ENCODE results near the gene PPM1J. TPM values are rescaled to one million over a fixed set of nuclear protein-coding genes. Genes with fewer than 3 reads are reported as not detected.

Gene PPM1J
- total and polyA plus RNA-seq, 2 of the 13 experiments (the other 11 are each of a cell fraction or from before 2014, with no cell fraction given) = 0.07 to 0.22 TPM

DNA sequence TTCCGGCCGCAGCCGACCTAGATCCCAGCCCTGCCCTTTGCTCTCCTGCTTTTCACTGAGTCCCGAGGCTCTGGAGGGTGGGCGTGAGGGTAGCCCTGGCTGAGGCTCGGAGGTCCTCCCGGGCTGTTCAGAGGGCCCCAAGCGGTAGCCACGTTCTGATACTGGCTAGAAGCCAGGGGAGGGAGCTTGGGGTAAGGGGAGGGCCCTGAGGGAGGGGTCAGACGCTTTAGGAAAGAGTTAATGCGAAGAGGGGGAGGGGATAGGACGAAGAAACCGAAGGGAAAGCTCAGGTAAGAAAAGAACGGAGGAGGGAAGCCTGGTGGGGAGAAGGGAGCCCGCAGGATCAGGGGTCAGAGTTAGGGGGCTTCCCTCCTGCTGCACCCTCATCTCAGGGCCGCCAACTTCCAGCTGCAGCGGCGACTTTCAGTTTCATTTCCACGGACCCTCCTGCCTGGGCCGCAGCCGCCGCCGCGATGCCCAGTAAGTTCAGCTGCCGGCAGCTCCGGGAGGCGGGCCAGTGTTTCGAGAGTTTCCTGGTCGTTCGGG is 40.6 kb downstream of the PPM1J start, which contains the start of gene MOV10 (continued):
- TF ChIP-seq ZNF180 (CRISPR knock-in tag; IDR thresholded peaks at IDR 0.05; ENCODE audit: borderline replicate concordance, low read depth) = 0 out of 2 replicates have a peak, but pooled peaks have one; percentile 54
- peak; percentile 17; the same call in 1 of the 2 replicates for TF ChIP-seq ZZZ3 (CRISPR knock-in tag; IDR thresholded peaks at IDR 0.05; ENCODE audit: borderline replicate concordance)
- TF ChIP-seq HDAC1 (CRISPR knock-in tag; IDR thresholded peaks at IDR 0.05) = peak; percentile 84
- no peak for TF ChIP-seq PAWR (CRISPR knock-in tag; IDR thresholded peaks at IDR 0.05; ENCODE audit: borderline replicate concordance)
- TF ChIP-seq, protein P1, sequence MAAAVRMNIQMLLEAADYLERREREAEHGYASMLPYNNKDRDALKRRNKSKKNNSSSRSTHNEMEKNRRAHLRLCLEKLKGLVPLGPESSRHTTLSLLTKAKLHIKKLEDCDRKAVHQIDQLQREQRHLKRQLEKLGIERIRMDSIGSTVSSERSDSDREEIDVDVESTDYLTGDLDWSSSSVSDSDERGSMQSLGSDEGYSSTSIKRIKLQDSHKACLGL (CRISPR knock-in tag; IDR thresholded peaks at IDR 0.05) = 0 out of 2 replicates have a peak, but pooled peaks have one; percentile 25
- TF ChIP-seq KDM4B (CRISPR knock-in tag; IDR thresholded peaks at IDR 0.05) = 0 out of 2 replicates have a peak, but pooled peaks have one; percentile 24
- TF ChIP-seq, protein P2, sequence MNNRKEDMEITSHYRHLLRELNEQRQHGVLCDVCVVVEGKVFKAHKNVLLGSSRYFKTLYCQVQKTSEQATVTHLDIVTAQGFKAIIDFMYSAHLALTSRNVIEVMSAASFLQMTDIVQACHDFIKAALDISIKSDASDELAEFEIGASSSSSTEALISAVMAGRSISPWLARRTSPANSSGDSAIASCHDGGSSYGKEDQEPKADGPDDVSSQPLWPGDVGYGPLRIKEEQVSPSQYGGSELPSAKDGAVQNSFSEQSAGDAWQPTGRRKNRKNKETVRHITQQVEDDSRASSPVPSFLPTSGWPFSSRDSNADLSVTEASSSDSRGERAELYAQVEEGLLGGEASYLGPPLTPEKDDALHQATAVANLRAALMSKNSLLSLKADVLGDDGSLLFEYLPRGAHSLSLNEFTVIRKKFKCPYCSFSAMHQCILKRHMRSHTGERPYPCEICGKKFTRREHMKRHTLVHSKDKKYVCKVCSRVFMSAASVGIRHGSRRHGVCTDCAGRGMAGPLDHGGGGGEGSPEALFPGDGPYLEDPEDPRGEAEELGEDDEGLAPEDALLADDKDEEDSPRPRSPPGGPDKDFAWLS (CRISPR knock-in tag; IDR thresholded peaks at IDR 0.05; ENCODE audit: borderline replicate concordance) = 0 out of 2 replicates have a peak, but pooled peaks have one; percentile 30
- no peak for TF ChIP-seq ZNF34 (CRISPR knock-in tag; IDR thresholded peaks at IDR 0.05; ENCODE audit: borderline replicate concordance)
- 0 out of 2 replicates have a peak, but pooled peaks have one; percentile 27 for TF ChIP-seq ZBTB42 (CRISPR knock-in tag; IDR thresholded peaks at IDR 0.05)
- TF ChIP-seq SP2 (CRISPR knock-in tag; IDR thresholded peaks at IDR 0.05) = 0 out of 2 replicates have a peak, but pooled peaks have one; percentile 27
- TF ChIP-seq ETV6 (CRISPR knock-in tag; conservative IDR thresholded peaks at IDR 0.05) = no peak
- peak; percentile 13 for TF ChIP-seq XRCC5 (optimal IDR thresholded peaks at IDR 0.05; ENCODE audit: low read length)
- no peak for TF ChIP-seq GRHL1 (CRISPR knock-in tag; conservative IDR thresholded peaks at IDR 0.05)
- 0 out of 2 replicates have a peak, but pooled peaks have one; percentile 27 for TF ChIP-seq KDM3A (CRISPR knock-in tag; IDR thresholded peaks at IDR 0.05; ENCODE audit: low read depth)
- no peak for TF ChIP-seq ARNTL (CRISPR knock-in tag; IDR thresholded peaks at IDR 0.05)
- 0 out of 2 replicates have a peak, but pooled peaks have one; percentile 44 for TF ChIP-seq XBP1 (CRISPR knock-in tag; IDR thresholded peaks at IDR 0.05)
- TF ChIP-seq KDM2A (CRISPR knock-in tag; IDR thresholded peaks at IDR 0.05; ENCODE audit: borderline replicate concordance, low read depth) = peak; percentile 98
- TF ChIP-seq MYC (CRISPR knock-in tag; IDR thresholded peaks at IDR 0.05; ENCODE audit: borderline replicate concordance) = peak; percentile 32; the same call in 1 of the 2 replicates
- TF ChIP-seq, protein P3, sequence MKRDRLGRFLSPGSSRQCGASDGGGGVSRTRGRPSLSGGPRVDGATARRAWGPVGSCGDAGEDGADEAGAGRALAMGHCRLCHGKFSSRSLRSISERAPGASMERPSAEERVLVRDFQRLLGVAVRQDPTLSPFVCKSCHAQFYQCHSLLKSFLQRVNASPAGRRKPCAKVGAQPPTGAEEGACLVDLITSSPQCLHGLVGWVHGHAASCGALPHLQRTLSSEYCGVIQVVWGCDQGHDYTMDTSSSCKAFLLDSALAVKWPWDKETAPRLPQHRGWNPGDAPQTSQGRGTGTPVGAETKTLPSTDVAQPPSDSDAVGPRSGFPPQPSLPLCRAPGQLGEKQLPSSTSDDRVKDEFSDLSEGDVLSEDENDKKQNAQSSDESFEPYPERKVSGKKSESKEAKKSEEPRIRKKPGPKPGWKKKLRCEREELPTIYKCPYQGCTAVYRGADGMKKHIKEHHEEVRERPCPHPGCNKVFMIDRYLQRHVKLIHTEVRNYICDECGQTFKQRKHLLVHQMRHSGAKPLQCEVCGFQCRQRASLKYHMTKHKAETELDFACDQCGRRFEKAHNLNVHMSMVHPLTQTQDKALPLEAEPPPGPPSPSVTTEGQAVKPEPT (CRISPR knock-in tag; IDR thresholded peaks at IDR 0.05; ENCODE audit: low read depth) = no peak
- TF ChIP-seq HIVEP1 (CRISPR knock-in tag; IDR thresholded peaks at IDR 0.05) = peak; percentile 87
- TF ChIP-seq, protein P4, sequence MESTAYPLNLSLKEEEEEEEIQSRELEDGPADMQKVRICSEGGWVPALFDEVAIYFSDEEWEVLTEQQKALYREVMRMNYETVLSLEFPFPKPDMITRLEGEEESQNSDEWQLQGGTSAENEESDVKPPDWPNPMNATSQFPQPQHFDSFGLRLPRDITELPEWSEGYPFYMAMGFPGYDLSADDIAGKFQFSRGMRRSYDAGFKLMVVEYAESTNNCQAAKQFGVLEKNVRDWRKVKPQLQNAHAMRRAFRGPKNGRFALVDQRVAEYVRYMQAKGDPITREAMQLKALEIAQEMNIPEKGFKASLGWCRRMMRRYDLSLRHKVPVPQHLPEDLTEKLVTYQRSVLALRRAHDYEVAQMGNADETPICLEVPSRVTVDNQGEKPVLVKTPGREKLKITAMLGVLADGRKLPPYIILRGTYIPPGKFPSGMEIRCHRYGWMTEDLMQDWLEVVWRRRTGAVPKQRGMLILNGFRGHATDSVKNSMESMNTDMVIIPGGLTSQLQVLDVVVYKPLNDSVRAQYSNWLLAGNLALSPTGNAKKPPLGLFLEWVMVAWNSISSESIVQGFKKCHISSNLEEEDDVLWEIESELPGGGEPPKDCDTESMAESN (CRISPR knock-in tag; conservative IDR thresholded peaks at IDR 0.05) = peak; percentile 44; the same call in 1 of the 2 replicates
- 0 out of 2 replicates have a peak, but pooled peaks have one; percentile 11 for TF ChIP-seq HOXA5 (CRISPR knock-in tag; IDR thresholded peaks at IDR 0.05)

All from HepG2 (cell line).